Upper lobe of left lung (tissue), 6 donors: ENCODE measurements around the gene ATAD1. TPM values are rescaled to one million over a fixed set of nuclear protein-coding genes. Genes with fewer than 3 reads are reported as not detected.
"Not testable (repeated sequence)": the region's sequence is repeated elsewhere in the genome, so short reads cannot be mapped to it uniquely, and the experiment has no call there.

Source experiments
- ATAC-seq, 2 donors: fragments of 200-7000 bp; cut with Tn5 transposase; one replicate each; pipeline ENCODE4 v1.9.1; 2022; ENCODE audit warnings: mild to moderate bottlenecking in 2 of 2, moderate library complexity in 2 of 2; ENCODE audit not compliant: low FRiP score in 2 of 2
- DNase-seq, 2 donors: peaks; one replicate each; pipeline ENCODE4 v3.0.0-alpha.2; 2019 to 2020
- H3K27ac ChIP-seq, 4 donors: fragments of 200-600 bp; sonication (generic); one replicate each; pipeline ENCODE4 v1.5.1; 2016 to 2019
- H3K27me3 ChIP-seq, 4 donors: fragments of 200-600 bp; sonication (generic); one replicate each; pipeline ENCODE4 v1.5.1; 2017 to 2019
- H3K36me3 ChIP-seq, 4 donors: fragments of 200-600 bp; sonication (generic); one replicate each; pipeline ENCODE4 v1.5.1; 2016 to 2019
- H3K4me1 ChIP-seq, 4 donors: fragments of 200-600 bp; sonication (generic); one replicate each; pipeline ENCODE4 v1.5.1; 2018 to 2019
- H3K4me3 ChIP-seq, 4 donors: fragments of 200-600 bp; sonication (generic); one replicate each; pipeline ENCODE4 v1.5.1; 2017 to 2019; ENCODE audit warnings: mild to moderate bottlenecking in 2 of 4, moderate library complexity in 1 of 4
- H3K9me3 ChIP-seq, 4 donors: fragments of 200-600 bp; sonication (generic); one replicate each; pipeline ENCODE4 v1.5.1; 2018 to 2019
- CTCF ChIP-seq, 6 experiments: fragments of 450-650 bp in 4 of 6; fragments of 200-600 bp in 2 of 6; sonication (generic) in 2 of 6; IDR thresholded peaks; one replicate each; pipeline ENCODE4 v1.5.1; 2016 to 2019; ENCODE audit warnings: antibody characterized with exemption in 6 of 6
- EP300 ChIP-seq, 4 donors: sonication (generic); formaldehyde crosslinking; IDR thresholded peaks; one replicate each; pipeline ENCODE4 v1.5.1; 2017; ENCODE audit warnings: antibody characterized with exemption in 4 of 4, control low read depth in 2 of 4
- POLR2A ChIP-seq, 4 donors: fragments of 450-650 bp; IDR thresholded peaks; one replicate each; pipeline ENCODE4 v1.5.1; 2016 to 2017; ENCODE audit warnings: antibody characterized with exemption in 4 of 4, mild to moderate bottlenecking in 2 of 4
- POLR2AphosphoS5 ChIP-seq, 2 donors: sonication (generic); formaldehyde crosslinking; IDR thresholded peaks; one replicate each; pipeline ENCODE4 v1.5.1; 2017; ENCODE audit warnings: antibody characterized with exemption in 2 of 2
- WGBS, 2 donors: methylation state at CpG; one replicate each; pipeline ENCODE4 v1.1.5; 2017 to 2018; 5-methylcytosine and 5-hydroxymethylcytosine counted together
- total RNA-seq, 6 donors: library from RNA; depleted of rRNA in 4 of 6; stranded (reverse); fragments of >200 nt in 4 of 6; gene quantifications; one replicate each; pipeline versions ENCODE4 v1.1.0 to v1.2.1, GENCODE V29; 2016 to 2021
- donor health status: DM: no; HTN: no; CAD: no; lungs with moderate emphysema.
- donor health status: DM: no; HTN: yes; CAD: no; lungs with severe emphysema.

Gene ATAD1
- total RNA-seq, 6 donors from 2014 or later: 6.3 to 66.9 (median 36.2) TPM

GRCh38 chr10:87861953-87862678 is 44.1 kb upstream of the ATAD1 start:
- ATAC-seq (peak; percentile 92 to 98), DNase-seq (peak; percentile 97 to 98)
- peak overlapping the region; percentile 97 to 100 (median 98) for H3K27ac ChIP-seq
- whole genome bisulfite sequencing, 2 donors: 0% methylated on average over 1 to 45 of the region's 57 CpGs
- TF ChIP-seq EP300 (IDR thresholded peaks at IDR 0.05): peak in 1 of 4 donors; percentile 36
- peak; percentile 83 to 85 for TF ChIP-seq POLR2AphosphoS5 (IDR thresholded peaks at IDR 0.05)
- TF ChIP-seq CTCF (IDR thresholded peaks at IDR 0.05): peak in 2 of 6 experiments; percentile 15 to 29
- peak; percentile 34 to 78 (median 40) for TF ChIP-seq POLR2A (IDR thresholded peaks at IDR 0.05)
- H3K4me3 ChIP-seq: peak overlapping the region; percentile 68 to 97 (median 80)
- peaks cover 0 to 13% (median 9%) of the 10 kb centered on the region in 4 donors for H3K4me1 ChIP-seq
- H3K27me3 ChIP-seq: no peaks in the 10 kb centered on the region
- no peaks in the 10 kb centered on the region for H3K9me3 ChIP-seq
- H3K36me3 ChIP-seq: no peaks in the 10 kb centered on the region

GRCh38 chr10:87861566-87861952 is 43.5 kb upstream of the ATAD1 start:
- peak in 1 of 2 donors; percentile 95 for DNase-seq
- Histone ChIP-seq H3K9me3 (no peaks in the 10 kb centered on the region), H3K36me3 (no peaks in the 10 kb centered on the region), H3K4me3 (peak overlapping the region; percentile 68 to 97 (median 80)), H3K27me3 (no peaks in the 10 kb centered on the region), H3K4me1 (peaks cover 0 to 13% (median 9%) of the 10 kb centered on the region in 4 donors), H3K27ac (peak overlapping the region; percentile 97 to 100 (median 98))
- peak in 1 of 6 experiments; percentile 23 for TF ChIP-seq CTCF (IDR thresholded peaks at IDR 0.05)
- peak in 1 of 2 donors; percentile 42 for TF ChIP-seq POLR2AphosphoS5 (IDR thresholded peaks at IDR 0.05)
- TF ChIP-seq EP300 (IDR thresholded peaks at IDR 0.05): no peak
- 3% methylated on average over 7 to 16 of the region's 16 CpGs for whole genome bisulfite sequencing, 2 donors
- ATAC-seq: peak; percentile 35 to 57

GRCh38 chr10:87860816-87861403 is 42.9 kb upstream of the ATAD1 start:
- H3K4me3 ChIP-seq: peak overlapping the region in 3 of 4 donors; percentile 68 to 85 (median 76)

GRCh38 chr10:87860156-87860795 is 42.2 kb upstream of the ATAD1 start:
- Histone ChIP-seq H3K27me3 (no peaks in the 10 kb centered on the region), H3K9me3 (no peaks in the 10 kb centered on the region), H3K4me3 (no peak overlapping the region), H3K36me3 (no peaks in the 10 kb centered on the region), H3K4me1 (peaks cover 0 to 13% (median 9%) of the 10 kb centered on the region in 4 donors), H3K27ac (peak overlapping the region in 2 of 4 donors; percentile 98 to 100)
- TF ChIP-seq CTCF (IDR thresholded peaks at IDR 0.05) (peak in 5 of 6 experiments; percentile 24 to 68 (median 55)), POLR2AphosphoS5 (IDR thresholded peaks at IDR 0.05) (no peak)
- WGBS, 2 donors: 51 to 56% methylated on average over 3 of the region's 3 CpGs
- peak in 1 of 2 donors; percentile 36 for DNase-seq
- no peak for ATAC-seq

More at GRCh38 chr10:87860816-87861403, 42.9 kb upstream of the ATAD1 start:
- Histone ChIP-seq H3K9me3 (no peaks in the 10 kb centered on the region), H3K27me3 (no peaks in the 10 kb centered on the region), H3K27ac (peak overlapping the region; percentile 97 to 100 (median 98)), H3K4me1 (peaks cover 0 to 13% (median 9%) of the 10 kb centered on the region in 4 donors), H3K36me3 (no peaks in the 10 kb centered on the region)
- 64 to 66% methylated on average over 4 of the region's 4 CpGs for WGBS, 2 donors
- DNase-seq (no peak), ATAC-seq (no peak)
- TF ChIP-seq CTCF (IDR thresholded peaks at IDR 0.05): no peak
- no peak for TF ChIP-seq EP300 (IDR thresholded peaks at IDR 0.05)

GRCh38 chr10:87855665-87856064 is 37.6 kb upstream of the ATAD1 start:
- H3K27ac ChIP-seq, DNase-seq, H3K27me3 ChIP-seq, ATAC-seq, H3K4me1 ChIP-seq, H3K36me3 ChIP-seq, H3K4me3 ChIP-seq, H3K9me3 ChIP-seq: not testable (repeated sequence)
- 81 to 91% methylated on average over 4 of the region's 4 CpGs for WGBS, 2 donors

GRCh38 chr10:87855247-87855646 is 37.2 kb upstream of the ATAD1 start:
- not testable (repeated sequence) for H3K36me3 ChIP-seq, H3K9me3 ChIP-seq, ATAC-seq, H3K4me1 ChIP-seq, H3K27me3 ChIP-seq, H3K27ac ChIP-seq, DNase-seq, H3K4me3 ChIP-seq
- WGBS, 2 donors: 93 to 96% methylated on average over 5 of the region's 5 CpGs
